AG08395 (cell line): ENCODE results near the gene MAP4K4.

Source experiments
- DNase-seq: peaks from one replicate; pipeline ENCODE4 v3.0.0; 2012; ENCODE audit warnings: mixed read lengths, low spot score

The MAP4K4 gene

DNA sequence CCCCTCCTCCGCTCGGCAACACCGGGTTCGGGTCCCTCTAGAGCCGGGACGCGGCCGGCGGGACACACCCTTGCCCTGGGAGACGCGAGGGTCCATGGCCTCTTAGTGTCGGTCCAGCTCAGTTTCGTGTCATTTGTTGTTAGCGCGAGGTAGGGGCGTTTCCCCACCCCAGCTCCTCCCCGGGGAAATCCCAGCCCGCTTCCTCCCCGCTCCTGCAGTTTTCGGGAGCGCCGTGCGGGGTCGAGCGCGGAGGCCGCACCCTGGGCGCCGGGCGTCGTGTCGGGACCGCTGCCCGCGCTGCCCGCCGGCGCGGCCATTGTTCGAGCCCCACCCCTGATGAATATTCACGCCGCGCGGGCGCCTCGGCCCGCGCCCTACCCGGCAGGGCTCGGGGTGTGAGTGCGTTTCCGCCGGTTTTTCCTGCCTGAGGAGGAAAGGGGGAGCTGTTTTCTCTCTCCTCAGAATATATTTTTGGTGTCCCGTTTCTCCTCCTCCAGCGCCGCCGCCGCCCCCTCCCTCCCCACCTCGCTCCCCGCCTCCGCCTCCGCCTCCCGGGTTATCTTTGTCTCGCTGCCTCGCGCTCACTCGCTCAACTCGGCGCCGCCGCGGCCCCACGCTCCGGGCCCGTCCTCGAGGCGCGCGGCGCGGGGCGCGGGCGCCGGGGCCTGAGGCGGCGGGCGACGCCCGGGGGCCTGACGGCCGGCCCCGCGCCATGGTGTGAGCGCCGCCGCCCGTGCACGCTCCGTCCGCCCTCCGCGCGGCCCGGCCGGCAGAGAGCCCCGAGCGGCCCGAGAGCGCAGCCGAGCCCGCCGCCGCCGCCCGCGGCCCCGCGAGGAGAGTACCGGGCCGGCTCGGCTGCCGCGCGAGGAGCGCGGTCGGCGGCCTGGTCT is at the start of gene MAP4K4:
Gene MAP4K4, plus strand, starts transcription at position 584 of the 890 bp plus-strand sequence. CDS start 374 bp downstream, outside the sequence.
- peak; percentile 87 for DNase-seq

DNA sequence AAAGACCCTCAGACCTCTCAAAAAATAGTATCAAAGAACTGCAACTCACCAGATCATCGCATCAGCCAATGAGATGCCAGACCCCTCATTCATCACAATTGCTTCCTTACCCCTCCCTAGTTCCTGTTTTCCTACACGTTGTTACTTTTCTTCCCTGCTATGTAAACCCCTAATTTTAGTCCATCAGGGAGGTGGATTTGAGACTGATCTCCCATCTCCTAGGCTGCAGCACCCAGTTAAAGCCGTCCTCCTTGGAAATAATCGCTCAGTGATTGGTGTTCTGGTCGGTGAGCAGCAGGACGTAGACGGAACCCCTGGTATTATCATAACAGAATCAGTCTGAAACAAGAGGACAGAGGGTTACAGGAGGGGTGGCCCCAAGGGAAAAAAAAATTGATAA is 44.0 kb upstream of the MAP4K4 start:
- DNase-seq = no peak

DNA sequence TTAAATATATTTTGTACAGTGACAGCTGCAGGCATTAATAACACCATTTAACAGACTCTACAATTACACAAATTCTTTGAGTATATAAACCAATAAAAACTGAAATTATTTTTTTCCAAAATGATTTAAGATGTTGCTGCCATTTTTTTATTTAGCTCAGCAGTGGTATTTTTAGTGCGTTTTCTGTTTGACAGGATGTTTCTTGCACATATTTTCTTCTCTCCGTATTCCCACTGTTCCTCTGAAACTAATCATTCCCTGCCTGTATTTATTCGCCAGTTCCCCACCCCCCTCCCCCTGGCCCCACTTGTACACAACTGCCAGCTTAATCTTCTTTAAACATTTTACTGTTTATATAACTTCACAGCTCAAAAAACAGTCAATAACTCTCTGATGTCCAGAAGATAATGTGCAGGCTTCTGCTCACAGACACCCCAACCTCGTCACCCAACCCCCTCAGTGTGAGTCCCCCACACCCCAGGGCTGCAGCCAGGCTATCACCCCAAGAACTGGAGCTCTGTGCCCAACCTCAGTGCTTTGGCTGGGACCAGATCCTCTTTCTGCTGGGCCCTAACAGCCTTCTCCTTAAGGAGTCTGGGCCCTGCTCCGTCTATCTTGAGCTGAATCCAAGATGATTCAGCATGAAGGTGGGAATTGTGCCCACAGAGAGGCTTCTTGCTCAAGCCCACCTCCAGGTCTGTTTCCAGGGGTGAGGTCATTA is 41.6 kb upstream of the MAP4K4 start:
- DNase-seq = peak; percentile 41

DNA sequence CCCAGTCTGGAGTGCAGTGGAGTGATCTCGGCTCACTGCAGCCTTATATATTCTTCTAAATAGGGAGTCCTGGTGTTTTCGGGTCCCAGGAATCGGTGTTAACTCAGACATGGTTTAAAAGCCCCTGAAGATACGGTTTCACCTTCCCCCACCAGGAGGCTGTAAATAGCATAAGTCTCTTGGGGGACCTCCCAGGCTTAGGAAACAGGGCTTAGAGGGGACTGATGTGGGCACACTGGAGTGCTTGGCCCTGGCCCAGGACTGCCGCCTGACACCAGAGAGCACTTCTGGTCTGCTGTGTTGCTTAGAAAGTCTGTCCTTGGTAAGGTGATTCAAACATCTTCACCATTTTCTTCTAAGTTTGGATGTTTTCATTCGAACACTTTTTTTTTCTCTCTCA is 39.7 kb upstream of the MAP4K4 start:
- DNase-seq = no peak

DNA sequence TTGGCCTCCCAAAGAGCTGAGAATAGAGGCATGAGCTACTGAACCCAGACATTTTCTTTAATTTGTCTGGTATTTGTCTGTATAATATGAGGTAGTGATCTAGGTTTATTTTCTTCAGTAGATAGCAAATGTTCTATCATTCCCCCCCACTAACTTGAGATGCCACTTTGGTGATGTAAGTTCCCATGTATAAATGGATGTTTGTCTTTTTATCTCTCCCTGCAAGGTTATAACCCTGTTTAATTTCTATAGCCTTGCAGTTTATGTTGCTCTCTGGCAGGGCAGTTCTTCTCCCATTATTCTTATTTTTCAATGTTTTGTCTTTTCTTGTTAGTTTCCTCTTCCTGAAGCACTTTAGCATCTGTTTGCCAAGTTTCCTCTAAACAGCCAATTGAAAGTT is 39.1 kb upstream of the MAP4K4 start:
- no peak for DNase-seq

DNA sequence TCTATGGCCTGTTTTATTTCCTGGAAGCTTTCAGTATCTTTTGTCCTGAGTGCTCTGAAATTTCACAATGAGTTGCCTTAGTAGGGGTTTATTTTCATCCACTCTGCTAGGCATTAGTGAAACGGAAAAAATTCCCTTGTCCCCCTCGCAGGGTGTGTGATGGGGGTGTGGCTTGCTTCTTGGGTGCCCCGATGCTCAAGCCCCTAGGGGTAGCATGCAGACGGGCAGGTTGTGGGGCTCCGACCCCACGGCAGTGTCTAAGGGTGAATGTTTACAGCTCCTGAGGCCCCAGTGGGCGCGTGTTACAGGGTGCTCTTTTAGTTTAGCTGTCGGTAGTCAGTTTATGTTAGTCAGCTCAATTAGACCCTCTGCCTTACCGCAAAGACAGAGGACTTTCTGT is 32.2 kb upstream of the MAP4K4 start:
- no peak for DNase-seq

DNA sequence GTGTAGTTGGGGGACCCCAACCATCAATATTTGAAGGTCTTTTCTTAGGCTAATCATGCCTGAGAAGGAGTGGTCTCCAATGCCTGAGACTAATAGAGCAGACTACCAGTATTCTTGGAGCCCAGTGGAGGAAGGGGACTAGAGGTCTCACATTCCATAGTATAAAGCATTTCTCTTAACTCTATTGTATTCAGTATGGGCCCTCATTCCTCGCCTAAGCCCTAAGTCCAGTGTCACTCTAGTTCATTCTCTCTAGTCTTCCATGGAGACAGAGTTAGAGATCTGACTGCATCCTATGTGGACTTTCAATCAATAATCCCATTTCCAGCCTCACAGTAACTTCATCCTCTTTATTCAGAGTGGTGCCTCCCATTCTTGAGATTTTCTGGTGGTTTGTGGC is 29.7 kb upstream of the MAP4K4 start:
- no peak for DNase-seq

DNA sequence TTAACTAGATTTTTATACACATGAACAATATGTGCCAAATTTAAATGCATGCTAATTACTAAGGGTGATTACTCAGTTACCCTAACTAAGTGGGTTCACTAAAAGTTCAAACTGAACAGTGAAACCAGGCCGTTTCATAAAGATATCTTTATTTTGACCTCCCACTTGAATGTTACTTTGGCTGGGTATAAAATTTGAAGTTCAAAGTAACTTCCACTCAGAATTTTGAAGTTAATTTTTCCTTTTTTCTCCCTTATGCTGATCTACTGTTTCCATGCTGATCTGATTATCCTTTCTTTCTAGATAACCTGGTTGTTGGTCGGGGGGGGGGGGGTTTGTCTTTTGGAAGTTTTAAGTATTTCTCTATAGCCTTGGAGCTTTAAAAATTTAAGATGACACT is 25.5 kb upstream of the MAP4K4 start:
- no peak for DNase-seq

DNA sequence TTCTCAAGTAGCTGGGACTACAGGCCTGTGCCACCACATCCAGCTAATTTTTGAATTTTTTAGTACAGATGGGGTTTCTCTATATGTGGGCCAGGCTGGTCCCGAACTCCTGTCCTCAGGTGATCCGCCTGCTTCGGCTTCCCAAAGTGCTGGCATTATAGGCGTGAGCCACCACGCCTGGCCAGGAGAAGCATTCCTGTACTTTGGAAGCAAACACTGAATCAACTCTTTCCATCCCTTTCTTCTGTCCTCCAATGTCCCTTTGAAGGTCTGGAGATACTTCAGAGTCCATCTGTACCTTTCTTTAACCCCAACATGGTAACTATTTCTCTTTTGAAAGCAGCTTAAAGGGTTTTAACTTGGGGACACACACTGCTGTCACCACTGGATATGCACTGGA is 23.6 kb upstream of the MAP4K4 start:
- DNase-seq = no peak

DNA sequence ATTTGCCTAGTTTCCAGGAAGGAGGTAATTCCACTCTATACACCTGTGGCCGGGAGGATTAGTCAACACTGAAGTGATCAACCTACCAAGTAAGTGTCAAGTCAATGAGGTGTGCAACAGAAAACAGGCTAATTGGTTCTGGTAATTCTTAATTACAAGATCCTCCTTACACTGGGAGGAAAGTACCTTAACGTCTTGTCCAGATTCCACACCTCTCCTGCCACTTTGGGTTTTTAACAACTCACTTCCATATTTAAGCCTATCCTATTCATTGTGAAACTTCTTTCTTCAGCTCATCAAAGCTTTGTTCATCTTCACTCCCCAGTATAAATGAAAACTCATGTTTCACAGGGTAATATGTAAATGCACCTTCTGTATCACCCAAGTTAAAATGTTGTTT is 22.0 kb upstream of the MAP4K4 start:
- DNase-seq = no peak

DNA sequence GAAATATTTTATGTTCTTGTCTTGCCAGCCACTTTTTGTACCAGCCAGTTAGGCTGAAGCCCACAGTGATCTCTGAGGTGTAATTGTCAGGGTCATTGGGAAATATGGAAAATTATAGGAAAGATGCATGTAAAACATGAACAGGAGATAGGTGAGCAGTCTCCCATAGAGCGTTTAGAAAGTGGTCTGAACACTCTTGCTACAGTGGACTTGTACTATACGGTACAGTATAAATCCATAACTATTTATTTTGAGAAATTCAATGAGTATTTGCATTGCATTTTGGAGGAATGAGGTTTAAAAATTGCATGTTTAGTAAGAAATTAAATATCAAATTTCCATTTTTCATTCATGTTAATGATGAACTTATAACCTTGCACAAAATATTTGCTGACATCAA is 20.8 kb upstream of the MAP4K4 start:
- no peak for DNase-seq

DNA sequence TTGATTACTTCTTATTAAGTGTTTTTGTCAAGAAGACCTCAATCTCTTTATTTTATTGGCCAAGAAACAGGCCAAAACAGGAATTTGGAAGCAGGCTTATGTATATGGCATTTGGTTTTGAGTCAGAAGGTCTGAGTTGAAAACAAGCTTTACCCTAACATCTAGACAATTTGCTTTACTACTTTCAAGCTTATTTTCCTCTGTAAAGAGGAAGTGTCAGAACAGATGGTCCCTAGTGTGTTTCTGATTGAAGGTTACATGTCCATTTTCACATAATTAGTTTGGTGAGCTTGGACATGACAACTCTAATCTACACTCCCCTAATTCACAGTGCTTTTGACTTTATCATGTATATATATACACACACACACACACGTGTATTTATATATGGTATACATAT is 19.8 kb upstream of the MAP4K4 start:
- DNase-seq = no peak

DNA sequence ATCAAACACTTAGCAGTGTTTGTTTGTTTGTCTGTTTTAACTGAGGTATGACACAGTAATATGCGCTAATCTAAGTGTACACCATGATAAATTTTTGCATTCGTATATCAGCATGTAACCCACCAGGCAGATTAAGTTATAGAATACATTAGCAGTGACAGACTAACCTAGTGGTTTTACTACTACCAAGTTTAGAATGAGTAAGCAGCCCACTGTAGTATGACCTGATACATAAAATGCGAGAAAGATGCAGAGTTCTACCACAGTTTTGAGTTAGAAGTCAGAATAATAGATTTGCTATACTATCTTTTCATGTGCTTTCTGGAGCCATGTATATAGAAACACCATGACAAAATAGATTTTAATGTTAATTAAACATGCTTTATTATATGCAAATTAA is 19.1 kb upstream of the MAP4K4 start:
- DNase-seq = no peak

DNA sequence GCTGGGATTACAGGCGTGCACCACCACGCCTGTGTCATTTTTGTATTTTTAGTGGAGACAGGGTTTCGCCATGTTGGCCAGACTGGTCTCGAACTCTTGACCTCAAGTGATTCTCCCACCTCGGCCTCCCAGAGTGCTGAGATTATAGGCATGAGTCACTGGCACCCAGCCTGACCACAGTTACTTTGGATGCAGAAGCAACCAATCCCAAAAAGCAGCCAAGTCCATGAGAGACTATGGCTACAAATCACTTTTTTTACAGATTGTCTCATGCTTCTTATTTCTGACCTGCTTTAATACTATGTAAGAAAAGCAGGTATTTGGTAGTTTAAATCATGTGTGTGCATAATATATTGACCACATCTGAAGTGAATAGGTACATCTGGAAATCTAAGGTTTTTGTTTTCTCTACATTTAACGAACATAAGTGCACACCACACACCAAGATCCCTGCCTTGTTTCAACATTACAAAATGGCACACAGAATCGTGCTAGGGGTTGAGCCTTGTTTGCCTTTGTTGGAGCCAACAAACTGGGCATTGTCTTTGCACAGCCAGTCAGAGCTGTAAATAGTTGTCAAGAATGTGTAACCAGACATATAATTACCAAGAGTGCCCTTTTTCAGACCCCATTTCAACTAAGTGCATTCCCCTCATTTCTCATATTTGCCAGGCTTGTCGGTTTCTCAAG is 18.3 kb upstream of the MAP4K4 start:
- DNase-seq = peak; percentile 54

DNA sequence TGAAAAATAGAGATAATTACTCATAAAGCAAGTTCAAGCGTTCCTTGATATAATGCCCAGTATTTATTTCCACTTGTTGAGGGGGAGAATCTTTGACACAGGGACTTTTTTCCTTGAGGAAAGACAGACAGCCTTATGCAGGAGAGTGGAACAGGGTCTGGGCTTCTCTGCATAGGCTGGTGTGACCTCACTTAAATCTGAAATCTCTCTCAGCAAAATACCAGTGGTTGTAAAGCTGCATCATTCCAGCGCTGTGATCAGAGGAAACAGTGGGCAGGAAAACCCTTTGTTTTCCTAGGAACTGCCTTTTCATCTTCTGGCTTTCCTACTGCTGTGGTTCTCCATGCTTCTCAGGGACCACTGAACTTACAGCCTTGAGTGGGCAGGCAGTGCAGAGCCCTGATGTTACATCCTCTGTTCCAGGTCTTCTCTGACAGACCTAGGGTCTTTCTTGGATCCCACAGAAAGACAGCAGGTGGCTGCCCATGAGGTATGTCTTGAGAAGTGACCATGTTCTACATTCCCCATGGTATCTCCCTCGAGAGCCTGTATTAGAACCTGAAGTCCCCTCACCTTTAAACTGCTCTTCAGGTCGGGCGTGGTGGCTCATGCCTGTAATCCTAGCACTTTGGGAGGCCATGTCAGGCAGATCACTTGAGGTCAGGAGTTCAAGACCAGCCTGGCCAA is 17.6 kb upstream of the MAP4K4 start:
- no peak for DNase-seq

DNA sequence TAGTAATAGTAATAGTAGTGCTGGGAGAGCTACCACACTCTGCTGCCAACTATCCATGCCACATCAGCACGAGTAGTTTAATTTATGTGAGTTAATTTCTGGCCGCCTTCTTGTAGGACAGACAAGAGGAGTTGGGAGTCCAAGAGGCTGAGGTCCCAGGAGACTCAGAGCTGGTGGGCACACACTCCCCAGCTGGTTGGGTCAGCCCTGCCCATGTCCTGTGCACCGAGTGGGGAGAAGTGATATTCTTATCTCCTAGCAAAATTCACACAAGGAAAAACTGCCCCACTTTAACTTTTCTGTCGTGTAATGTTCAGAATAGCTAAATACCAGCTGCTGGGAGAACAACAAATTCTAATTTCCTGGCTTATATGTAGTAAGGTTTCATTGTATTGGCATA is 15.2 kb upstream of the MAP4K4 start:
- DNase-seq = no peak

DNA sequence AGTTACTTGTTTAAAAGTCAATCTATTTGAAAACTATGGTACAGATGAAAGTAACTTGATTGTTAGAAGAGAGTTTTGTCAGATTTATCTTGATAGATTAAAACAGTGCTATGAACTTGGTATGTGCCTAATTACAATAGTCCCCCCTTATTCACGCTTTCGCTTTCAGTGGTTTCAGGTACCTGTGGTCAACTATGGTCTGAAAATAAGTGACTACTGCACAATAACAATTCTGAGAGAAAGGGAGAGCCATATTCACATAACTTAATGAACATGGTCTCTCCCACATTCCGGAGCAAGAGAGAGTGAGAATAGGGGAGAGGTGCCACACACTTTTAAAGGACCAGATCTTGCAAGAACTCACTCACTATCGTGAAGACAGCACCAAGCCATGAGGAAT is 13.2 kb upstream of the MAP4K4 start:
- no peak for DNase-seq

DNA sequence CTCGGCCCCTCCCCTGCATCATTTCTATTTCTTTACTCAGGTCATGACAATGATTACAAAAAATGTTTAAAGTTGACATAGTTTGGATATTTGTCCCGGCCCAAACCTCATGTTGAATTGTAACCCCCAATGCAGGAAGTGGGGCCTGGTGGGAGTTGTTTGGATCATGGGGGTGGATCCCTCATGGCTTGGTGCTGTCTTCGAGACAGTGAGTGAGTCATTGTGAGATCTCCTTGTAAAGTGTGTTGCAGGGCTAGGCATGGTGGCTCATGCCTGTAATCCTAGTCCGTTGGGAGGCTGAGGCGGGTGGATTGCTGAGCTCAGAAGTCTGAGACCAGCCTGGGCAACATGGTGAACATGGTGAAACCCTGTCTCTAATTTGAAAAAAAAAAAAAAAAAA is 9.2 kb upstream of the MAP4K4 start:
- DNase-seq = no peak

DNA sequence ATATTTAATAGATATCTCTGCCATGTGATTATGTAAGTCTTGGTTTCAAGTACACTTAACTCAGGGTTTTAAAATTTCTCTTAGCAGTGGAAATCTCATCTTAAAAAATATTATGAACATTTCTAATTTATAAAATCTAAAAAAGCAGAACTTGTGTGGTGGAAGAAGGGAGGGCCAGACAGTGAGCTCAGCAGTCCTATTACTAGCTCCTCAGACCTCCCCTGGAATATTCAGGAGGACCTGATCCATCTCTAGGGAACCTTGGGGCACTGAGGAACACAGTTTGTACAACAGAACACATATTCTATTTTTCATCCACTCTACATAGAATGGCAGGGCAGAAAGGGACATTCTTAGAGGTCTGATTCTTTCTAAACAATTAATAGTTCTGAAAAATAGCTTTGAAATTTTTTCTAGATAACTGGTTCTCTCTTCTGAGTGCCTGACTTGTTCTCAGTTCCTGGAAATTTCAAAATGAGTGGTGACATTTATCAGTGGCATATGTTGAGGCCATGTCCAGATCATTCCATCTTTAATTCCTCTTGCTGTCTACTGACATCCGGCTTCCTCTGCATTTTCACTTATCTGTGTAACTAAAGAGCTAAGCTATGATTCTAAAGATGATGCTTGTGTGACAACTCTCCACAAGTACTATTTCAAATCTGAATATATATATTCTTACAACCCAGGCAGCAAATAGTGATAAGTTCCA is 8.2 kb upstream of the MAP4K4 start:
- DNase-seq = no peak

DNA sequence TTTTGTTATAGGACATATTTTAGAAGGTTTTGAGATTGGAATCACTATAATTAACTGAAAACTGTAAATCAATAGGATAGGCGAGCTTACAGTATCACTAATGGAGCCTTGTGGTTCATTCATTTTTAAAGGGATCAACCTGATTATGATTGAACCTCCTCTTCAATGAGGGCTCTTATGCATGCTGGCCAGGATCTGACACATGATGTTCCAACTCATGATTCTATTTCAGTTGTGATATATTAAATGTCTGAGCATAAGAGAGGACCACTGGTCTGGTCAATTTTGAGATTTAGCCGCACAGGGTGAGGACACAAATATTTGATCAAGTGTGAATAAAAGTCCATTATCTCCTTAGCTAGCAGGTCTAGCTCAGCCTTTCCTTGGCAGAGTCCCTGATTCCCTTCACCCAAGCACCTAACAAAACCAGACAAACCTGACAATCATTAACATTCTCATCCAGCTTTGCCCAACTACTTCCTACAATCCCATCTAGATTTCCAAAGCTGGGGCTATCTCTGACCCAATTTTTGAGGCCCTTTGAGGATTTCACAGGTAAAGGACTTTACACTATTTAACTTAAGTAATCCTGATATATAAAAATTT is 6.9 kb upstream of the MAP4K4 start:
- DNase-seq = no peak

DNA sequence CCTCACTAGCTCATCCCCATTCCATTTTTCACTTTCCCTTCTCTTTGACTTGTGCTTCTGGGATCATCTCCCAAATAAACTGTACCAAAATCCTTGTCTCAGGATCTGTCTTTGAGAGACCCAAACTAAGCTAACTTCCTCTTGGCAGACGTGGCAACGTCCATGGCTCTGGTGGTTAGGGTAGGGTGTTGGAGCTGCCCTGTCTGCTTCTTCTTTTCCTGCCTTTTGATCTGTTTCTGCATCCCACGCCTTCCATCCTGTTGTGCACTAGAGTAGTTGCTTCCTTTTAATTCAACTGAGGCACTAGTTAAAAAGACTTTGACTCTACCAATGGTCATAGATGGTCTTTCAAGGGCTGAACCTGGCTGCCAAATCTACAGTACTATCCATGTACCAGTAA is 5.5 kb upstream of the MAP4K4 start:
- no peak for DNase-seq
